ENCODE results near the gene RPL26.

GRCh38 chr17:8339540-8339939, 43.5 kb downstream of the RPL26 start, which contains the start of gene ODF4:
- TF ChIP-seq CTCF (IDR thresholded peaks at IDR 0.05) (no peak), EZH2 (IDR thresholded peaks at IDR 0.05; ENCODE audit: borderline replicate concordance, insufficient read depth, low read depth, low read length, poor library complexity, severe bottlenecking) (no peak)
